Measurements from ENCODE around the gene POM121L2.

Gene POM121L2

GRCh38 chr6:27312146-27312949, at the start of gene POM121L2:
Gene POM121L2, minus strand, starts transcription at chr6:27312273. Its CDS starts 103 bp downstream, at chr6:27312170.
- peak; percentile 29 to 61 (median 40) for DNase-seq (ENCODE audit: low read depth in 3 of 3)

- no peak for DNase-seq (ENCODE audit: low read depth in 3 of 3)
These were observed 47.2 kb upstream of the POM121L2 start for GRCh38 chr6:27359231-27359630.

GRCh38 chr6:27358786-27359185, 46.7 kb upstream of the POM121L2 start:
- DNase-seq (ENCODE audit: low read depth in 3 of 3), result no peak

- no peak for DNase-seq (ENCODE audit: low read depth in 3 of 3)
These were observed 40.8 kb upstream of the POM121L2 start for GRCh38 chr6:27352850-27353249.

- DNase-seq (ENCODE audit: low read depth in 3 of 3), result no peak
These were observed 22.1 kb upstream of the POM121L2 start for GRCh38 chr6:27334141-27334540.

- DNase-seq (ENCODE audit: low read depth in 3 of 3), result no peak
These were observed 21.6 kb upstream of the POM121L2 start for GRCh38 chr6:27333642-27334040.

- DNase-seq (ENCODE audit: low read depth in 3 of 3), result peak in 2 of 3 experiments; percentile 10 to 36
These were observed 20.9 kb upstream of the POM121L2 start for GRCh38 chr6:27332692-27333641.

- DNase-seq (ENCODE audit: low read depth in 3 of 3), result no peak
These were observed 15.1 kb upstream of the POM121L2 start for GRCh38 chr6:27327023-27327738.

GRCh38 chr6:27321901-27322300, 9.8 kb upstream of the POM121L2 start:
- DNase-seq (ENCODE audit: low read depth in 3 of 3), result no peak

GRCh38 chr6:27321370-27321769, 9.3 kb upstream of the POM121L2 start:
- no peak for DNase-seq (ENCODE audit: low read depth in 3 of 3)

- DNase-seq (ENCODE audit: low read depth in 3 of 3), result no peak
These were observed 6.9 kb upstream of the POM121L2 start for GRCh38 chr6:27318973-27319372.

GRCh38 chr6:27314046-27314445, 2.0 kb upstream of the POM121L2 start:
- no peak for DNase-seq (ENCODE audit: low read depth in 3 of 3)

GRCh38 chr6:27312950-27313271, 838 bp upstream of the POM121L2 start:
- no peak for DNase-seq (ENCODE audit: low read depth in 3 of 3)

GRCh38 chr6:27311806-27312145, 297 bp downstream of the POM121L2 start:
- no peak for DNase-seq (ENCODE audit: low read depth in 3 of 3)

- DNase-seq (ENCODE audit: low read depth in 3 of 3), result no peak
These were observed 8.3 kb downstream of the POM121L2 start for GRCh38 chr6:27303613-27304272.

- DNase-seq (ENCODE audit: low read depth in 3 of 3), result peak in 1 of 3 experiments; percentile 39
These were observed 14.0 kb downstream of the POM121L2 start for GRCh38 chr6:27297857-27298730.

- no peak for DNase-seq (ENCODE audit: low read depth in 3 of 3)
These were observed 14.6 kb downstream of the POM121L2 start for GRCh38 chr6:27297484-27297856.

GRCh38 chr6:27296106-27296783, 15.8 kb downstream of the POM121L2 start:
- no peak for DNase-seq (ENCODE audit: low read depth in 3 of 3)

GRCh38 chr6:27295301-27296079, 16.6 kb downstream of the POM121L2 start:
- DNase-seq (ENCODE audit: low read depth in 3 of 3), result no peak
